H1 (cell line): ENCODE data around the gene CHTF18. TPM values are rescaled to one million over a fixed set of nuclear protein-coding genes. Genes with fewer than 3 reads are reported as not detected.

Source experiments
- CTCF ChIA-PET: fragments of 300-600 bp; sonication (Branson Sonifier 250); formaldehyde crosslinking; loops from one replicate; lab custom pipeline; 2021; ENCODE audit not compliant: partially characterized antibody; lab: Charles Lee
- POLR2A ChIA-PET: fragments of 300-600 bp; sonication (Branson Sonifier 250); formaldehyde crosslinking; loops from one replicate; lab custom pipeline; 2021; ENCODE audit warnings: inconsistent platforms; ENCODE audit not compliant: partially characterized antibody; lab: Charles Lee
- DNase-seq, 2 experiments: peaks; one replicate each; pipeline versions ENCODE4 v3.0.0 to v3.0.0-alpha.2; 2010 to 2022; ENCODE audit warnings: low spot score in 2 of 2, low read depth in 1 of 2, mixed read lengths in 1 of 2
- FAIRE-seq: peaks from 2 replicates; lab custom pipeline; 2011; peaks lifted over from hg19 to GRCh38; lab: Jason Lieb, UNC
- H2AFZ ChIP-seq: 2 replicates; pipeline ENCODE4 v1.8.1; 2012; ENCODE audit warnings: low read length, inconsistent platforms
- H2AK5ac ChIP-seq: 2 replicates; pipeline ENCODE4 v1.6.1; 2013; ENCODE audit warnings: low read depth, low read length
- H2BK120ac ChIP-seq: replicated peaks from 2 replicates; pipeline ENCODE3; 2013; ENCODE audit warnings: low read depth, low read length, inconsistent platforms
- H2BK12ac ChIP-seq: 2 replicates; pipeline ENCODE4 v1.6.1; 2013; ENCODE audit warnings: low read depth, low read length
- H2BK15ac ChIP-seq: 2 replicates; pipeline ENCODE4 v1.6.1; 2013; ENCODE audit warnings: low read length
- H2BK20ac ChIP-seq: 2 replicates; pipeline ENCODE4 v1.6.1; 2013; ENCODE audit warnings: low read length
- H2BK5ac ChIP-seq: 2 replicates; pipeline ENCODE4 v1.6.1; 2013; ENCODE audit warnings: low read depth, low read length
- H3K14ac ChIP-seq: 2 replicates; pipeline ENCODE4 v1.6.1; 2013; ENCODE audit warnings: inconsistent platforms; ENCODE audit not compliant: insufficient read length
- H3K18ac ChIP-seq: 2 replicates; pipeline ENCODE4 v1.6.1; 2013; ENCODE audit warnings: low read length; ENCODE audit errors: extremely low read depth
- H3K23ac ChIP-seq: 2 replicates; pipeline ENCODE4 v1.6.1; 2013; ENCODE audit warnings: inconsistent platforms; ENCODE audit not compliant: insufficient read length
- H3K23me2 ChIP-seq: 2 replicates; pipeline ENCODE4 v1.6.1; 2013; ENCODE audit warnings: low read depth, low read length
- H3K27ac ChIP-seq: 2 replicates; pipeline ENCODE4 v1.6.1; 2011; ENCODE audit warnings: low read depth, low read length, inconsistent platforms
- H3K27me3 ChIP-seq, 4 experiments: replicated peaks in 1 of 4; 1 replicate in 1 of 4; 2 replicates in 3 of 4; pipeline versions ENCODE4 v1.6.1 to v1.8.1; 2011 to 2013; ENCODE audit warnings: low read length in 3 of 4, mild to moderate bottlenecking in 3 of 4, inconsistent platforms in 2 of 4, mixed read lengths in 2 of 4, moderate library complexity in 1 of 4; ENCODE audit not compliant: control insufficient read depth in 3 of 4, insufficient read depth in 3 of 4; ENCODE audit errors: extremely low read depth in 1 of 4
- H3K36me3 ChIP-seq, 4 experiments: 2 replicates each; pipeline versions ENCODE4 v1.6.1 to v1.8.1; 2011 to 2013; ENCODE audit warnings: mild to moderate bottlenecking in 4 of 4, low read length in 3 of 4, moderate library complexity in 2 of 4, control low read depth in 1 of 4, inconsistent platforms in 1 of 4; ENCODE audit not compliant: insufficient read depth in 4 of 4, control insufficient read depth in 2 of 4
- H3K4ac ChIP-seq: replicated peaks from 2 replicates; pipeline ENCODE3; 2013; ENCODE audit warnings: low read length, low read depth, mixed read lengths, inconsistent platforms; ENCODE audit not compliant: insufficient read length
- H3K4me1 ChIP-seq, 4 experiments: replicated peaks in 1 of 4; 1 replicate in 1 of 4; 2 replicates in 3 of 4; pipeline versions ENCODE4 v1.6.1 to v1.8.1; 2011 to 2013; ENCODE audit warnings: low read length in 3 of 4, inconsistent platforms in 2 of 4, mixed read lengths in 1 of 4; ENCODE audit not compliant: insufficient read depth in 4 of 4, control insufficient read depth in 3 of 4
- H3K4me2 ChIP-seq, 2 experiments: 2 replicates each; pipeline versions ENCODE4 v1.6.1 to v1.8.1; 2011 to 2013; ENCODE audit warnings: low read depth in 2 of 2, low read length in 2 of 2, control low read depth in 1 of 2, inconsistent platforms in 1 of 2, mild to moderate bottlenecking in 1 of 2; ENCODE audit not compliant: insufficient read depth in 1 of 2
- H3K4me3 ChIP-seq, 4 experiments: fragments of 200-600, 300-600 bp in 1 of 4; sonication (generic), shearing (Covaris generic), sonication (Bioruptor Twin) in 1 of 4; 2 replicates each; pipeline versions ENCODE4 v1.5.1 to v1.8.1; 2011 to 2016; ENCODE audit warnings: low read length in 4 of 4, low read depth in 3 of 4, control low read depth in 2 of 4, inconsistent platforms in 2 of 4, mild to moderate bottlenecking in 2 of 4, mixed read lengths in 1 of 4, moderate library complexity in 1 of 4; ENCODE audit not compliant: insufficient read depth in 2 of 4; ENCODE audit errors: extremely low read depth in 1 of 4
- H3K56ac ChIP-seq: replicated peaks from 2 replicates; pipeline ENCODE3; 2013; ENCODE audit warnings: low read depth, mild to moderate bottlenecking, mixed read lengths, low read length, inconsistent platforms; ENCODE audit not compliant: insufficient read length
- H3K79me1 ChIP-seq: 2 replicates; pipeline ENCODE4 v1.6.1; 2013; ENCODE audit warnings: low read depth, low read length, control low read depth
- H3K79me2 ChIP-seq, 2 experiments: 2 replicates each; pipeline versions ENCODE4 v1.6.1 to v1.8.1; 2012 to 2013; ENCODE audit warnings: low read length in 2 of 2, mild to moderate bottlenecking in 2 of 2, inconsistent platforms in 1 of 2; ENCODE audit not compliant: insufficient read depth in 2 of 2, control insufficient read depth in 1 of 2
- H3K9ac ChIP-seq, 4 experiments: replicated peaks in 1 of 4; 1 replicate in 1 of 4; 2 replicates in 3 of 4; pipeline versions ENCODE4 v1.6.1 to v1.8.1; 2011 to 2013; ENCODE audit warnings: low read depth in 3 of 4, low read length in 3 of 4, control low read depth in 2 of 4, mild to moderate bottlenecking in 2 of 4, moderate library complexity in 2 of 4, inconsistent platforms in 1 of 4; ENCODE audit errors: extremely low read depth in 1 of 4
- H3K9me3 ChIP-seq, 2 experiments: 2 replicates each; pipeline versions ENCODE4 v1.6.1 to v1.8.1; 2012 to 2013; ENCODE audit warnings: mild to moderate bottlenecking in 2 of 2, moderate library complexity in 2 of 2, control low read depth in 1 of 2, inconsistent platforms in 1 of 2, low read depth in 1 of 2, low read length in 1 of 2, mixed read lengths in 1 of 2; ENCODE audit not compliant: insufficient read depth in 2 of 2
- H4K20me1 ChIP-seq, 2 experiments: replicated peaks in 1 of 2; 2 replicates each; pipeline versions ENCODE3 to v1.8.1; 2011 to 2013; ENCODE audit warnings: inconsistent platforms in 2 of 2, low read length in 2 of 2, mild to moderate bottlenecking in 1 of 2; ENCODE audit not compliant: insufficient read depth in 2 of 2, control insufficient read depth in 1 of 2
- H4K5ac ChIP-seq: 2 replicates; pipeline ENCODE4 v1.6.1; 2013; ENCODE audit warnings: low read length, low read depth, mixed read lengths, inconsistent platforms; ENCODE audit not compliant: insufficient read length
- H4K8ac ChIP-seq: 2 replicates; pipeline ENCODE4 v1.8.0; 2013; ENCODE audit warnings: mild to moderate bottlenecking, moderate library complexity, low read length, inconsistent platforms; ENCODE audit not compliant: insufficient read depth; ENCODE audit errors: extremely low read depth
- H4K91ac ChIP-seq: replicated peaks from 2 replicates; pipeline ENCODE3; 2013; ENCODE audit warnings: low read length, mixed read lengths, inconsistent platforms; ENCODE audit not compliant: insufficient read length
- CHD1 ChIP-seq: IDR thresholded peaks from 2 replicates; pipeline ENCODE4 v1.6.1; 2012; ENCODE audit warnings: low read depth, low read length, improper control_type of control experiment
- CREB1 ChIP-seq: IDR thresholded peaks from 2 replicates; pipeline ENCODE4 v1.6.1; 2012; ENCODE audit warnings: inconsistent platforms
- EP300 ChIP-seq, 2 experiments: IDR thresholded peaks; 1 replicate in 1 of 2; 2 replicates in 1 of 2; pipeline ENCODE4 v1.6.1; 2011 to 2012; ENCODE audit warnings: low read depth in 2 of 2, low read length in 2 of 2, mild to moderate bottlenecking in 2 of 2, borderline replicate concordance in 1 of 2, inconsistent platforms in 1 of 2, moderate library complexity in 1 of 2
- GABPA ChIP-seq: IDR thresholded peaks from 2 replicates; pipeline ENCODE4 v1.6.1; 2011; ENCODE audit warnings: mild to moderate bottlenecking, low read length, moderate library complexity, borderline replicate concordance; ENCODE audit not compliant: insufficient read depth
- KDM1A ChIP-seq: fragments of 200-600, 300-600 bp; sonication (generic); IDR thresholded peaks from 2 replicates; pipeline ENCODE4 v1.7.1; 2016; ENCODE audit warnings: mild to moderate bottlenecking, low read length, borderline replicate concordance
- NANOG ChIP-seq: IDR thresholded peaks from 2 replicates; pipeline ENCODE4 v1.6.1; 2011; ENCODE audit warnings: low read length, low read depth, mild to moderate bottlenecking, inconsistent platforms; ENCODE audit not compliant: insufficient read depth, poor library complexity, severe bottlenecking
- RBBP5 ChIP-seq: IDR thresholded peaks from 2 replicates; pipeline ENCODE4 v1.7.1; 2012; ENCODE audit warnings: low read depth, mild to moderate bottlenecking, inconsistent platforms, low read length, moderate library complexity, borderline replicate concordance
- SAP30 ChIP-seq: fragments of 300-600 bp; sonication (generic); IDR thresholded peaks from 2 replicates; pipeline ENCODE4 v1.7.1; 2012; ENCODE audit warnings: low read length, moderate library complexity, mild to moderate bottlenecking, inconsistent platforms; ENCODE audit not compliant: insufficient read depth, insufficient replicate concordance
- SUZ12 ChIP-seq: fragments of 200-600 bp; sonication (generic); IDR thresholded peaks from 2 replicates; pipeline ENCODE4 v1.6.1; 2012; ENCODE audit warnings: mild to moderate bottlenecking, inconsistent platforms, low read length, moderate library complexity, mixed read lengths
- TAF1 ChIP-seq: IDR thresholded peaks from 2 replicates; pipeline ENCODE4 v1.6.1; 2011; ENCODE audit warnings: mild to moderate bottlenecking, low read depth, low read length
- TCF12 ChIP-seq: IDR thresholded peaks from 2 replicates; pipeline ENCODE4 v1.6.1; 2011; ENCODE audit warnings: low read depth, mild to moderate bottlenecking, low read length
- YY1 ChIP-seq: IDR thresholded peaks from 2 replicates; pipeline ENCODE4 v1.6.1; 2011; ENCODE audit warnings: low read depth, mild to moderate bottlenecking, low read length
- WGBS, 2 experiments: shearing (Covaris generic) in 1 of 2; methylation state at CpG; one replicate each; pipeline versions ENCODE4 v1.1.6 to v1.1.7; 2013 to 2015; ENCODE audit warnings: low lambda C conversion rate in 2 of 2, mixed read lengths in 2 of 2, inconsistent platforms in 1 of 2, low coverage in 1 of 2, missing lambda C conversion rate in 1 of 2; ENCODE audit not compliant: insufficient replicate concordance in 2 of 2, insufficient coverage in 1 of 2, insufficient read length in 1 of 2; ENCODE audit errors: extremely low coverage in 1 of 2, missing lambda C conversion rate in 1 of 2; 5-methylcytosine and 5-hydroxymethylcytosine counted together
- polyA plus RNA-seq, 7 experiments: library from polyadenylated mRNA; depleted of rRNA in 3 of 7; stranded (reverse) in 5 of 7; unstranded in 2 of 7; fragments of >200 nt in 5 of 7; fragments of 200-250 nt in 2 of 7; gene quantifications; 1 replicate in 5 of 7; 2 replicates in 1 of 7; 4 replicates in 1 of 7; pipeline versions ENCODE4 v1.2.1 to v1.2.3, GENCODE V29; 2011 to 2013; ENCODE audit warnings: missing spikeins in 2 of 7, mixed read lengths in 2 of 7
- total RNA-seq: library from RNA; stranded (reverse); fragmentation: NEBNext Ultra II Directional; extraction: Animal tissue kit (Norgen Biotek cat#: 25700); gene quantifications from 2 replicates; pipeline ENCODE4 v1.2.1, GENCODE V29; 2021

CHTF18 gene
- total and polyA plus RNA-seq, 2 of the 8 experiments (the other 6 are each of a cell fraction or from before 2014, with no cell fraction given): 75.3 to 104 TPM

DNA sequence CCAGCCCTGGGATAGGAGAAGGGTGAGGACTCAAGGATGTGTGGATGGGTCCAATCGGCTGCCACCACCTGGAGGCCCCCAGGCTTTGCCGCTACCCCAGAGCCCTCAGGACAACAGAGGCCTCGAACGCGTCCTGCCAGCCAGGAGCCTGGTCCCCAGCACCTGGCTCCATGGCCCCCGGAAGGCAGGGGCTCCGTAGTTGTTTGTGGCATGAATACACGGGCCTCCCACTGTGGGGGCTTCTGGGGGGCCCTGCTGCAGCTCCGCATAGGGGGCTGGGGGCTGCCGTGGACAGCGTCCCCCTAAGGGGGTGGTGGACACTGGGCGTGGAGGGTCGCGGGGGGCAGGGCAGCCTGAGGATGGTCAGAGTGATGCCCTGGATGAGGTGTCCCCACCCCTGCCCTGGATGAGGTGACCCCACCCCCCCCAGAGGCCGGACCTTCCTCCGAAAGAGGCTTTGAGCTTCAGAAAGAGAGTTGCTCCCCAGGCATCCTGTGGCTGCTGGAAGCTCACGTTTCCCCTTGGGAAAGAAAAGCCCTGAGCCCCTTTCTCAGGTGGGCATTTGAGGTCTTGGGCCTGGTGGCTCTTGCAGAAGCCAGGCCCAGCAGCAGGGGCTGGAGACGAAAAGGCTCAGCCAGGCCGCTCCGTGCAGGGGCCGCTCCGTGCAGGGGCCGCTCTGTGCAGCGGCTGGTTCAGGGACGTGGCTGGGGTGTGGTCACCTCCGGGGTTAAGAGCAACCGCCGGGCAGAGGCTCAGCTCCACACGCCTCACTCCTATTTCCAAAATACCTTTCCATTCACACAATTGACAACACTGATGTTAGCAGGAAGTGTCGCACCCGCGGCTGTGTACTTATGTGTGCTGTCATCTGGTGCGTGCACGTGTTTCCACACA, 52.4 kb downstream of the CHTF18 start:
- H4K5ac ChIP-seq: no peak overlapping the region
- H3K18ac ChIP-seq: no peak overlapping the region
- no peak overlapping the region for H2BK12ac ChIP-seq
- no peak overlapping the region for H2BK20ac ChIP-seq
- no peak overlapping the region for H4K91ac ChIP-seq
- no peak overlapping the region for H3K27ac ChIP-seq
- H3K27me3 ChIP-seq: no peaks in the 10 kb centered on the region
- no peaks in the 10 kb centered on the region for H3K23me2 ChIP-seq
- H3K14ac ChIP-seq: no peak overlapping the region
- ChIA-PET CTCF (no interaction called here), POLR2A (no interaction called here)
- H3K9me3 ChIP-seq: peaks cover 6 to 60% of the 10 kb centered on the region in 2 experiments; a peak in 3 of 4 replicates
- DNase-seq: no peak
- no peaks in the 10 kb centered on the region for H4K20me1 ChIP-seq
- H3K79me2 ChIP-seq: no peaks in the 10 kb centered on the region
- no peaks in the 10 kb centered on the region for H3K36me3 ChIP-seq
- H3K4ac ChIP-seq: no peak overlapping the region
- WGBS, 2 experiments: 93% methylated on average over 26 of the region's 34 CpGs; no CpG with 5 or more reads in 1 of the 2 experiments
- no peak overlapping the region for H3K4me3 ChIP-seq
- no peak for TF ChIP-seq EP300 (IDR thresholded peaks at IDR 0.05; ENCODE audit: borderline replicate concordance in 1 of 2, low read depth in 2 of 2, low read length in 2 of 2)
- TF ChIP-seq CREB1: no peak
- no peak for TF ChIP-seq TAF1
- no peak for TF ChIP-seq NANOG
- TF ChIP-seq TCF12: no peak
- TF ChIP-seq GABPA: no peak
- no peak for TF ChIP-seq RBBP5
- TF ChIP-seq CHD1: no peak
- TF ChIP-seq YY1: no peak
- TF ChIP-seq SUZ12: no peak
- TF ChIP-seq KDM1A: no peak
- TF ChIP-seq SAP30: no peak
- H3K4me2 ChIP-seq: no peak overlapping the region
- no peak overlapping the region for H2BK5ac ChIP-seq
- H4K8ac ChIP-seq: no peak overlapping the region
- no peak overlapping the region for H2BK120ac ChIP-seq
- no peaks in the 10 kb centered on the region; a peak in 1 of 7 replicates for H3K4me1 ChIP-seq
- H3K56ac ChIP-seq: no peak overlapping the region
- no peaks in the 10 kb centered on the region for H3K79me1 ChIP-seq
- no peak overlapping the region for H2AFZ ChIP-seq
- no peak overlapping the region for H3K23ac ChIP-seq
- no peak overlapping the region for H2BK15ac ChIP-seq
- no peak overlapping the region for H3K9ac ChIP-seq
- no peak for FAIRE-seq
- no peak overlapping the region for H2AK5ac ChIP-seq
